ES-I3 (cell line): ENCODE data around the gene LZTS3.
"Not testable (repeated sequence)": the region's sequence is repeated elsewhere in the genome, so short reads cannot be mapped to it uniquely, and the experiment has no call there.

ENCODE experiments used
- H3K36me3 ChIP-seq: 2 replicates; pipeline ENCODE4 v1.6.1; 2013; ENCODE audit warnings: mild to moderate bottlenecking, low read length, control low read depth, moderate library complexity; ENCODE audit not compliant: insufficient read depth
- H3K4me1 ChIP-seq: 2 replicates; pipeline ENCODE4 v1.6.1; 2013; ENCODE audit warnings: mild to moderate bottlenecking, control low read depth, low read length; ENCODE audit not compliant: insufficient read depth
- H3K9ac ChIP-seq: 2 replicates; pipeline ENCODE4 v1.6.1; 2013; ENCODE audit warnings: low read depth, mild to moderate bottlenecking, low read length, moderate library complexity
- H3K9me3 ChIP-seq: 2 replicates; pipeline ENCODE4 v1.6.1; 2013; ENCODE audit warnings: mild to moderate bottlenecking, low read length, moderate library complexity; ENCODE audit not compliant: control insufficient read depth, insufficient read depth

LZTS3 gene

DNA sequence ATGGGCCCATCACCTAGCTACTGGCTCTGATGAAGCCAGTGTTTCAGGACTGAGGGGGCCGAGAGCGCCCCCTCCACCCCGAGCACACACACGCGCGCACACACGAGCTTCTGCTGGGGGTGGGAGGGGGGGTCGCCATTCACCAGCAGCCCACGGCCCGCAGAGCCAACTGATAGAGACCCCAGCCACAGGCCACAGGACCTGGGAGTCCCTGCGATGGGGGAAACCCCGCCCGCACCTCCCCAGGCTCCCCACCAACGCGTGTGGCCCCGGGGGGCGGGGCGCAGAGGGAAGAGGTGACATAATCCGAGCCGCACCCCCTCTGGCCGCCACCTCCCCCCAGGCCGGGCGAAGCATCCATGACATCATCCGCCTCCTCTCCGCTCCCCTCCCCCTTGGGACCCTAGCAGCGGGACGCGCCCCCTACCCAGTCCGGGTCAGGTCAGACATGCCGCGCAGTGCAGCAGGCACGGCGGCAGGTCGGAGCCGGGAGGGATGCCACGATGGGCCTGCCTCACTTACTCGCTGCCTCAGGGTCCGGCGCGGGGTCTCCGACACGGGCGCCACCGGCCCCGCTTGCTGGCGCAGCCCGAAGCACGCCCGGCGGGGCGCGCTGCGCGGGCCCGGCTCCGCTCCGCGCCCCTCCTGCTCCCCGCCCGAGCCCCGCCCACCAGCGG lies at the start of gene LZTS3:
LZTS3 (minus strand) TSS at position 617 of the 677 bp plus-strand sequence. CDS start 6,386 bp downstream, outside the sequence.
- Histone ChIP-seq H3K4me1 (peaks cover 9% of the 10 kb centered on the region; the same call in 1 of the 2 replicates), H3K36me3 (no peaks in the 10 kb centered on the region), H3K9ac (peak within 1 kb of the TSS; percentile 95), H3K9me3 (no peaks in the 10 kb centered on the region)

DNA sequence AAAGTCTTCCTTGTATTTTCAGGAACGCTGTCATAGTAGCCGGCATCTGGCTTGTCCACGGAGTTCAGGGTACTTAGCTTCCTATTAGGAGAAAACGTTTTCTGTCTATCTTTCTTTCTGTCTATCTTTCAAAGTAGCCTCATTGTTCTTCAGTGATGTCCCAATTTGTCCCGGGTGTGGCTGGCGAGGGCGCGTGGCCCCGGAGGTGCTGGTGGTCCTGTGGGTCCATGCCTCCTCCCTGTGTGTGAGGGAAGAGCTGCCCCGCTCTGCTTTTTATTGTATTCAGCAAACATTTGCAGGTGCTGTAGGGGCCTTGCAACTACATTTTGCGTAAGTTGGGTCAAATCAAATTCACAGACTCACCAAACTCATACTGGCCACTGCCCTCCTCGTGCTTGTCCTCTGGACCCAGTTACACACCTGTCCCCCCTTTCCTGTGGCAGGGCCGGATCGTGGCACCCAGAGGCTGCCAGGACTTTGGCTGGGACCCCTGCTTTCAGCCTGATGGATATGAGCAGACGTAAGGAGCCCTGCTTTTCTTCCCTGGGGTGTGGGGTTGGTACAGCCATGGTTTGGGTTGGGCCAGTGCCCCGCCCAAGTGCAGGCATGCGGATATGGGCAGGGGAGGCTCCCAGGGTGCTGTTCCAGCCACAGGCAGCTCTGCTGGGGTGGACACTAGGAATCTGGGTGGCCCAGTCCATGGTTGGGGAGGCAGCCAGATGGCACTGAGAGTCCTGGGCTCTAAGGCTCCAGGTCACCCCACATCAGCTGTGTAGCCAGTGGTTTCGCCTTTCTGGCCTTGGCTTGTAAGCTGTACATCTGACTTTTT lies 48.3 kb upstream of the LZTS3 start:
- Histone ChIP-seq H3K9me3 (no peaks in the 10 kb centered on the region), H3K36me3 (peaks cover 8% of the 10 kb centered on the region), H3K4me1 (peaks cover 9% of the 10 kb centered on the region; the same call in 1 of the 2 replicates), H3K9ac (no peak overlapping the region)

DNA sequence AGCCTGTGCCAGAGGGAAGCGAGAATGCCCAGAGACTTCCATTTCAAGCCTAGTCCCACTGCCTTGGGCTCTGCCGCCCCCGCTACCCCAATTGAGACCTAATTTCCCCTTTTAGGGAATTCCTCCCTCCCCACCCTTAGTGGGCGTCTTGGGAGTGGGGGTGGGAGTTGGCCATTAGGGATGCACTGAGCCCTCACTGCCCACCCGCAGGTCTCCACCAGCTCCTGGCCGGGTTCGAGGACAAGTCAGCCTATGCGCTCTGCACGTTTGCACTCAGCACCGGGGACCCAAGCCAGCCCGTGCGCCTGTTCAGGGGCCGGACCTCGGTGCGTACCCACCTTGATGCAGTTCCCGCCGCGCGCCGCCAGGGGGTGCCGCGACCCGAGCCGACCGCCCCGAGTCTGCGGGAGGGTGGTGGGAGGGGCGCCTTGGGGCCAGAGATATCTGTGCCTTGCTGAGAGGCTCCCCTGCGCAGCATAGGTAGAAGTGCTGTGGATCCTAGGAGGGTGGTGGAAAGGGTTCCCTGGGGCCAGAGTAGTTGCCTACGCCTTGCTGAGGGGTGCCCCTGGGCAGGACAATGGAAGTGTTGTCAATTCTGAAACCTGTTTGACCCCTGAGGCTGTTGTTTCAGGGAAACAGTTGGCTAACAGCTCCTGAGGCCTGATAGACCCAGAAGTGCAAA lies 45.1 kb upstream of the LZTS3 start:
- peaks cover 9% of the 10 kb centered on the region; the same call in 1 of the 2 replicates for H3K4me1 ChIP-seq
- H3K9ac ChIP-seq, result no peak overlapping the region
- H3K9me3 ChIP-seq, result no peaks in the 10 kb centered on the region
- peaks cover 9% of the 10 kb centered on the region for H3K36me3 ChIP-seq

DNA sequence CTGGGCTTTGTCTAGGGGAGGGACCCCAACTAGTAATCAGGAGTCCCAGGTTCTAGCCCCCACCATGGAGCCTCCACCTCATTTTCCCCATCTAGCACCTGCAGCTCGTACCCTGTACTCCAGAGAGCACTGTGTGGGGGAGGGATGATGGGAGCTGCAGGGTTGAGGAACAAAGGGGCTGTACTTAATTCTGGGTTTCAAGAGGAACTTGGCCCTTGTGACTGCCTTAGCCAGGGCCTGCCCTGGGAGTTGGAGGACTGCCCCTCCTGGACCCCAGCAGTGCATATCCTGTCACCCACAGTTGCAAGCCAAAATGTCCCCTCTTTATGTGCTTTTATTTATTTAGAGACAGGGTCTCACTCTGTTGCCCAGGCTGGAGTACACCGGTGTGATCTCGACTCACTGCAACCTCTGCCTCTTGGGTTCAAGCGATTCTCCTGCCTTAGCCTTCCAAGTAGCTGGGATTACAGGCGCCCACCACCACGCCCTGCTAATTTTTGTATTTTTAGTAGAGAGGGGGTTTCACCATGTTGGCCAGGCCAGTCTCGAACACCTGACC lies 42.1 kb upstream of the LZTS3 start:
- H3K9ac ChIP-seq, H3K9me3 ChIP-seq, H3K36me3 ChIP-seq, H3K4me1 ChIP-seq: not testable (repeated sequence)

DNA sequence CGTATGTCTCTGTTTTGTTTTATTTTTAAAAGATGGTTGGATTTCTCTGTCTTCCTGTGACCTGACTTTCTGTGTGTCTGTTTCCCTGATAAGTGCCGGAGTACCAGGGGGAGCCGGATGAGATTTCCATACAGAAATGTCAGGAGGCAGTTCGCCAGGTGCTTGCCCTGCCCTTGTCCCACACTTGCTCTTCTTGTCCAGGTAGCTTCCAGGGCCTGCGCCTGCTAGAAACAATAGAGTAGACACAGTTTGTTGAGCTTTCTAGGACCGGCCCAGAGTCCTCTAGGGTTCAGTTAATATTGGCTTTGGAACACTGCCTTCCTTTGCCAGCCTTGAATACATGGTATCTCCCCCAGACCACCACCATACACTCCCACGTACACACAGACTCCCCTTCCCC lies 39.9 kb upstream of the LZTS3 start:
- Histone ChIP-seq H3K36me3 (peaks cover 5% of the 10 kb centered on the region; the same call in 1 of the 2 replicates), H3K9me3 (no peaks in the 10 kb centered on the region), H3K4me1 (no peaks in the 10 kb centered on the region; the same call in 1 of the 2 replicates), H3K9ac (no peak overlapping the region)

DNA sequence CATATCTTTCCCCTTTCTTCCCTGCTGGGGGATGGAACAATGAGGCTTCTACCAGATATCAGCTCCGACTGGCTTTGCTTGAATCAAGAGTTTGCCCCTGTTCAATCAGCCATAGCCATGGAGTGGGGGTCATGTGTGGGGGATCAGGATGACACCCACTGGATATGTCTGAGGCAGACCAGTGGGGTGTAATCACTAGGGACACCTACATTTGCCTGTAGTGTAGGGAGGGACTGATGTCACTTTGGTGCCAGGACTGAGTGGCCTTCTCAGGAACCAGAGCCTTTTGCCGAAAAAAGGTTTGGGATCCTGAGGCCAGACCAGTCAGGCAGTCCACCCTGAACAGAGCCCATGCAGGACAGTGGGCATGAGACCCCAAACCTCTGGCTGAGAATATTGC lies 37.0 kb upstream of the LZTS3 start:
- no peaks in the 10 kb centered on the region for H3K9me3 ChIP-seq
- no peaks in the 10 kb centered on the region; the same call in 1 of the 2 replicates for H3K4me1 ChIP-seq
- peak overlapping the region; percentile 71 for H3K9ac ChIP-seq
- H3K36me3 ChIP-seq, result peaks cover 5% of the 10 kb centered on the region; the same call in 1 of the 2 replicates

DNA sequence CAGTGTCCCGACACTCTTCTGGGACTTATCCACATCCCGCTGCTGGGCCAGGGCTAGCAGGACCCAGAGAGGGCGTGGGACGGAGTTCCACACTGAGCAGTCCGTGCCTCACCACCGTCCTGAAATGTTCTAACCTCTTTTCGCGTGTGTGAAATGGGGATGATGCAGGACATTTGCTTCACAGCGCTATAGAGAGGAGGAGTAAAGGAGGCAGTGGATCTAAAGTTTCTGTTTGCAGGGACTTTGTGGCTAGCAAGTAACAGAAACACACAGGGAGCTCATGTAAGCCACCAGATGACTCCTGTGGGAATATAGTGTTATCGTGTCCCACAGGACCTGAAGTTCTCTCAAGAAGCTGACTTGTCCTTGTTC lies 36.6 kb upstream of the LZTS3 start:
- H3K36me3 ChIP-seq, result peaks cover 5% of the 10 kb centered on the region; the same call in 1 of the 2 replicates
- H3K9ac ChIP-seq, result peak overlapping the region; percentile 71
- no peaks in the 10 kb centered on the region for H3K9me3 ChIP-seq
- no peaks in the 10 kb centered on the region; the same call in 1 of the 2 replicates for H3K4me1 ChIP-seq

DNA sequence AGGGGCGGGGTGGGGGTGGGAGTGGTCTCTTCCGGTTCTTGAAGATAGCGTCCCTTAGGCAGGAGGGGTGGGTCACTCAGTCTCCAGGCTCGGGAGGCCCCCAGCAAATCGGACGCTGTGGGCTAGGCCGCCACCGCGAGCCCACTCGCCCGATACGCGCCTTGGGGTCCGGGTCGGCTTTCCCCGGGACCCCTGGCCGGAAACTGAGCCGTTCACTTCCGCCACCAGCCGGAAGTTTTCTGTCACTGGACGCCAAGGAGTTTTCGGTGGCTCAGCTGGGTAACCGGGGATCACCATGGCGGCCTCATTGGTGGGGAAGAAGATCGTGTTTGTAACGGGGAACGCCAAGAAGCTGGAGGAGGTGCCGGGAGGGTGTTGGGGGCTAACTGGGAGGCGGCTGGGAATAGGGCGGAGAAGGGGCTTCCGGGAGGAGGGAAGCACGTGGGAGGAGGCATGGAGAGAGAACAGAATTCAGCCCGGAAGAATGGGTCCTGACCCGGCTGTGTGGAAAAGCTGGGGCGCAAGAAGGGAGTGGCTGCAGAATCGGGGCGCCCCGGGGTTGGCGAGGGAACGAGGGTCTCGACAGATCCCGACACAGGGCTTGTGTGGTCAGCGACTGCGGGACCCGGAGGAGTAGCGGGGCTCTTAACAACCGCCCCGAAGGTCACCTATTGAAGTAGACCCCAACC lies 36.1 kb upstream of the LZTS3 start, which contains the start of gene ITPA:
ITPA (plus strand) TSS at position 242 of the 689 bp plus-strand sequence; CDS start at position 296, 54 bp downstream.
- Histone ChIP-seq H3K9me3 (no peaks in the 10 kb centered on the region), H3K9ac (peak within 1 kb of the TSS; percentile 71), H3K36me3 (peaks cover 5% of the 10 kb centered on the region; the same call in 1 of the 2 replicates)

DNA sequence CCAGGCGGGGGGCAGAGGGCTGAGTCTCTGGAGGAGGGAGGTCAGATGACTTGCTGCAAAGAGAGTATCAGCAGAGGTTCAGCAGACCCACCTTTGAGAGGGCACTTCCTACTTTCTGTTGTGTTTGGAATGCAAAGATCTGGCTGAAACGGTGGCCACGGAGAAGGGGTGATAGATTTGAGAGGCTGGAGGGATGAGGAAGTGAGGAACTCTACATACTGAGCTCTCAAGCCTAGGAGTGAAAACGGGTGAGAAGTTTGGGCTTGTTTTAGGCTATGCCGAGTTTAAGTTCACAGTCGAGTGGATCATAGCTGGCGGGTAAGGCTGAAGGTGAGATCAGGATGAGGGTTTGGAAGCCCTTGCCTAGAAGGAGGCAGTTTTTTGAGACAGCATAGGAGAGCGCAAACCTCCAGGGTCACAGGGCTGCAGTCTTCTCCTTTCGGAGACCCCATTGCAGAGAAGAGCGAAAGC lies 35.5 kb upstream of the LZTS3 start:
- no peaks in the 10 kb centered on the region; the same call in 1 of the 2 replicates for H3K4me1 ChIP-seq
- peaks cover 5% of the 10 kb centered on the region; the same call in 1 of the 2 replicates for H3K36me3 ChIP-seq
- H3K9me3 ChIP-seq, result no peaks in the 10 kb centered on the region
- peak overlapping the region; percentile 71 for H3K9ac ChIP-seq

More for the DNA sequence above, 36.1 kb upstream of the LZTS3 start, which contains the start of gene ITPA:
- H3K4me1 ChIP-seq, result no peaks in the 10 kb centered on the region; the same call in 1 of the 2 replicates

DNA sequence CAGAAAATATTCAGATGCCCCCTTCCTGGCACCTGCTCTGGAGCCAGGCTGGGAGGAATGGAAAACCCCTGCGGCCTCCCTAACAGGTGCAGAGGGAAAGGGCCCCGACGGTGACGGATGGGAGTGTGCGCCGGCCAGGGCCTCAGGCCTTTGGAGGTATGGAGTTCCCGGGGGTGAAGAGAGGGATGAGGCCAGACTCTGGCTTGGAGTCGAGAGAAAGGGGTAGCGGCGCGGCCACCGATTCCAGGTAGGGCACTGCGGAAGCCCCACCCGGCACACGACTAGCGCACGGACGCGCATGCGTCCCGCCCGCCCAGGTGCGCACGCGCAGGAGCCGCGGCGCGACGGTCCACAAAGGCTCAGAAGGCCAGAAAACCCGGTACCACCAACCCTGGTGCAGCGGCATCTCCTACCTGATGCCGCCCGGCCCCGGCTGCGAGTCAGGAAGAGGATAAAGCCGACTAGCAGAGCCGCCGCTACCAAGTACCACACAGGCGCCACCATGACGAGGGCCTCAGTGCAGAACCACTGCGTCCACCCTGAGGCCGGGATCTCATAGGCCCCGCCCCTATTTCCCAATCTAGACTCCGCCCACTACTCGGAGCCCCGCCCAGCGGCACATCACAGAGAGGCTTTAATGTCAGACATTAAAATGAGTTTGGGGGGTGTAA lies 30.9 kb upstream of the LZTS3 start, which contains the start of gene DDRGK1:
DDRGK1 (minus strand) TSS at position 559 of the 671 bp plus-strand sequence; CDS start at position 504, 55 bp downstream.
- Histone ChIP-seq H3K9me3 (no peaks in the 10 kb centered on the region), H3K4me1 (no peaks in the 10 kb centered on the region; the same call in 1 of the 2 replicates), H3K9ac (peak within 1 kb of the TSS; percentile 97), H3K36me3 (peaks cover 11% of the 10 kb centered on the region)

DNA sequence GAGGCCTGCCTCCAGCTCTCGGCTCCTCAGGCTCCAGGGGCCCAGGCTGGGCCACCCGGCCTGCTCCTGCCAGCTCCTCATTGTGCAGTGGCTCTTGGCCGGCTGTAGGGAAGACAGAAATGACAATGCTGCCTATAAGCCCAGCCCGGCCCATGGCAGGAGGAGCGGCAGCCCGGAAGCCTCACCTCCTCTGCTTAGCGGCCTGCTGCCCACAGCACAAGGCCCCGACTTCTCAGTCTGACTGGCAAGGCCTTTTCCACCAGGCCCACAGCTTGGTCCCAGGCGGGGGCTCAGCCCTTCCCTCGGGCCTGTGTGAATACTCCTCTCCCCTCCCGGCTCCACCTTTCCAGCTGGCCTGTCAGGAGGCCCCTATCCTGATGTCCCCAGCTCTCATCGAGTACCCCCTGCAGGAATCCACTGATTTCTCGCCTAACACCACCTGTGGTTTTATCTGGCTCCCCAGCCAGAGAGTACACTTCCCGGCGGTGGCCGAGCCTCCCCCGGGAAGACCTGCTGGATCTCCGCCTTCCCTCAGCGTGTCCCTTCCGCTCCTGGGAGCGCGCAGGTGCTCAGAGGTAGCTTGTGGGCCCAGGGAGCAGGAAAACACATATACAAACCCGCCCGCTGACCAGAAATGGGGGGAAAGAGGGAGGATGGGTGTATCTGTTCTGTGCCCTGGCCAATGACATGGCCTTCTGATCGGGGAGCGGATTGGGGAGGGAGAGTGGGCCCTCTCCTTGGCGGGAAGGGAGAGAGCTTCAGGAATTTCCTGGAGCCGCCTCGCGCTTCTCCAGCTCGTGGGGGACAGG lies 30.2 kb upstream of the LZTS3 start:
- H3K4me1 ChIP-seq, result no peaks in the 10 kb centered on the region; the same call in 1 of the 2 replicates
- peak overlapping the region; percentile 97 for H3K9ac ChIP-seq
- H3K36me3 ChIP-seq, result peaks cover 12% of the 10 kb centered on the region
- H3K9me3 ChIP-seq, result no peaks in the 10 kb centered on the region

DNA sequence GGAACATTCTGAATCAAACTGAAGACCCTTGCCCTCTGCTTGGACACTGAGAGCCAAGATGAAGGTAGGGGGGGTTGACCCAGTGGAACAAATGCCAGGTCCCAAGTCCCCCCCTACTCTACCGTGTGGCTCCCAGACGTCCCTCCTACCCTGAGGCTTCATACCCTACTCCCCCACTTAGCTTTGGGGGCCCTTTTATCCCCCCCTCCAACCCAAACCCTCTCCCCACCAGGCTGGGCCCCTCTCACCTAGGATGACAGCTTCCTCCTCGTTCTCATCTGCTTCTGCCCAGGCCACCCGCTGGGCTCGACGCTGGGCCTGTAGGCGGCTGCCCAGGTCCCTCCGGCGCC lies 29.6 kb upstream of the LZTS3 start:
- peaks cover 12% of the 10 kb centered on the region for H3K36me3 ChIP-seq
- peak overlapping the region; percentile 97; the same call in 1 of the 2 replicates for H3K9ac ChIP-seq
- no peaks in the 10 kb centered on the region for H3K4me1 ChIP-seq
- no peaks in the 10 kb centered on the region for H3K9me3 ChIP-seq
